ENCODE data around the gene SYTL4. TPM values are rescaled to one million over a fixed set of nuclear protein-coding genes. Genes with fewer than 3 reads are reported as not detected.
A peak's percentile ranks its signal among the peaks of the same experiment; 100 is the strongest.
"Not testable (repeated sequence)": the region's sequence is repeated elsewhere in the genome, so short reads cannot be mapped to it uniquely, and the experiment has no call there.

SYTL4 gene
- not detected for total RNA-seq

GRCh38 chrX:100731441-100732281 lies at the start of gene SYTL4:
Gene SYTL4 (minus strand): TSS chrX:100732121. CDS start chrX:100702037, 30,084 bp downstream.
- no peak for ATAC-seq
- H3K36me3 Mint-ChIP-seq, result no peaks in the 10 kb centered on the region

GRCh38 chrX:100769439-100769838 lies 37.5 kb upstream of the SYTL4 start:
- not testable (repeated sequence) for DNase-seq (ENCODE audit: low spot score in 2 of 2); H3K27ac Mint-ChIP-seq; ATAC-seq; H3K36me3 Mint-ChIP-seq; H3K9me3 Mint-ChIP-seq

More at GRCh38 chrX:100731441-100732281, at the start of gene SYTL4:
- Mint-ChIP-seq H3K9me3 (no peaks in the 10 kb centered on the region), H3K27ac (no peak within 1 kb of the TSS)
- DNase-seq (ENCODE audit: low spot score in 2 of 2), result no peak

GRCh38 chrX:100768679-100769338 lies 36.9 kb upstream of the SYTL4 start:
- ATAC-seq, result peak in 1 of 2 donors; percentile 38
- H3K27ac Mint-ChIP-seq, result no peak overlapping the region

GRCh38 chrX:100750883-100751282 lies 19.0 kb upstream of the SYTL4 start:
- Mint-ChIP-seq H3K27ac (no peak overlapping the region), H3K9me3 (no peaks in the 10 kb centered on the region), H3K36me3 (no peaks in the 10 kb centered on the region)
- DNase-seq (ENCODE audit: low spot score in 2 of 2), result no peak
- ATAC-seq, result no peak

More at GRCh38 chrX:100768679-100769338, 36.9 kb upstream of the SYTL4 start:
- Mint-ChIP-seq H3K9me3 (no peaks in the 10 kb centered on the region), H3K36me3 (no peaks in the 10 kb centered on the region)
- peak; percentile 63 to 86 for DNase-seq (ENCODE audit: low spot score in 2 of 2)

- ATAC-seq (no peak), DNase-seq (ENCODE audit: low spot score in 2 of 2) (no peak)
- Mint-ChIP-seq H3K27ac (no peak overlapping the region), H3K36me3 (no peaks in the 10 kb centered on the region), H3K9me3 (no peaks in the 10 kb centered on the region)
These were observed 16.2 kb upstream of the SYTL4 start for GRCh38 chrX:100748108-100748507.

GRCh38 chrX:100747703-100748102 lies 15.8 kb upstream of the SYTL4 start:
- DNase-seq (ENCODE audit: low spot score in 2 of 2) (no peak), ATAC-seq (no peak)
- Mint-ChIP-seq H3K36me3 (no peaks in the 10 kb centered on the region), H3K27ac (no peak overlapping the region), H3K9me3 (no peaks in the 10 kb centered on the region)

GRCh38 chrX:100747090-100747489 lies 15.2 kb upstream of the SYTL4 start:
- ATAC-seq (no peak), DNase-seq (ENCODE audit: low spot score in 2 of 2) (no peak)
- H3K27ac Mint-ChIP-seq, result no peak overlapping the region
- H3K36me3 Mint-ChIP-seq, result no peaks in the 10 kb centered on the region
- H3K9me3 Mint-ChIP-seq, result no peaks in the 10 kb centered on the region

- Mint-ChIP-seq H3K36me3 (no peaks in the 10 kb centered on the region), H3K9me3 (no peaks in the 10 kb centered on the region), H3K27ac (no peak overlapping the region)
- DNase-seq (ENCODE audit: low spot score in 2 of 2) (no peak), ATAC-seq (no peak)
These were observed 14.1 kb upstream of the SYTL4 start for GRCh38 chrX:100745806-100746537.

GRCh38 chrX:100745205-100745604 lies 13.3 kb upstream of the SYTL4 start:
- H3K36me3 Mint-ChIP-seq, result no peaks in the 10 kb centered on the region
- no peak overlapping the region for H3K27ac Mint-ChIP-seq
- ATAC-seq (no peak), DNase-seq (ENCODE audit: low spot score in 2 of 2) (no peak)
- no peaks in the 10 kb centered on the region for H3K9me3 Mint-ChIP-seq

GRCh38 chrX:100743009-100743607 lies 11.2 kb upstream of the SYTL4 start:
- DNase-seq (ENCODE audit: low spot score in 2 of 2), result no peak
- no peaks in the 10 kb centered on the region for H3K9me3 Mint-ChIP-seq
- H3K36me3 Mint-ChIP-seq, result no peaks in the 10 kb centered on the region
- no peak for ATAC-seq
- no peak overlapping the region for H3K27ac Mint-ChIP-seq

- ATAC-seq; H3K9me3 Mint-ChIP-seq; H3K36me3 Mint-ChIP-seq; H3K27ac Mint-ChIP-seq; DNase-seq (ENCODE audit: low spot score in 2 of 2): not testable (repeated sequence)
These were observed 7.9 kb downstream of the SYTL4 start for GRCh38 chrX:100724006-100724405.

GRCh38 chrX:100721328-100721727 lies 10.6 kb downstream of the SYTL4 start:
- Mint-ChIP-seq H3K9me3 (no peaks in the 10 kb centered on the region), H3K27ac (no peak overlapping the region), H3K36me3 (no peaks in the 10 kb centered on the region)
- DNase-seq (ENCODE audit: low spot score in 2 of 2) (no peak), ATAC-seq (no peak)

GRCh38 chrX:100720301-100720700 lies 11.6 kb downstream of the SYTL4 start:
- no peaks in the 10 kb centered on the region for H3K9me3 Mint-ChIP-seq
- no peak for DNase-seq (ENCODE audit: low spot score in 2 of 2)
- H3K36me3 Mint-ChIP-seq, result no peaks in the 10 kb centered on the region
- no peak for ATAC-seq
- H3K27ac Mint-ChIP-seq, result no peak overlapping the region

GRCh38 chrX:100719139-100719538 lies 12.8 kb downstream of the SYTL4 start:
- no peak for ATAC-seq
- Mint-ChIP-seq H3K36me3 (no peaks in the 10 kb centered on the region), H3K9me3 (no peaks in the 10 kb centered on the region), H3K27ac (no peak overlapping the region)
- DNase-seq (ENCODE audit: low spot score in 2 of 2), result no peak

GRCh38 chrX:100717363-100717762 lies 14.6 kb downstream of the SYTL4 start:
- no peak overlapping the region for H3K27ac Mint-ChIP-seq
- ATAC-seq (no peak), DNase-seq (ENCODE audit: low spot score in 2 of 2) (no peak)
- no peaks in the 10 kb centered on the region for H3K9me3 Mint-ChIP-seq
- H3K36me3 Mint-ChIP-seq, result no peaks in the 10 kb centered on the region

- Mint-ChIP-seq H3K9me3 (no peaks in the 10 kb centered on the region), H3K27ac (no peak overlapping the region), H3K36me3 (no peaks in the 10 kb centered on the region)
- DNase-seq (ENCODE audit: low spot score in 2 of 2) (no peak), ATAC-seq (no peak)
These were observed 21.1 kb downstream of the SYTL4 start for GRCh38 chrX:100710816-100711215.

Measured in activated naive CD4-positive, alpha-beta T cell treated with anti-CD3 and anti-CD28 coated beads, Interleukin-2, amount 50 U/mL, for 72 hours (primary cell).